Ecto neural progenitor cell (in vitro differentiated cells): Measurements from ENCODE around the gene HHIPL2.
A peak's percentile ranks its signal among the peaks of the same experiment; 100 is the strongest.

ENCODE experiments used
- DNase-seq: peaks from one replicate; pipeline ENCODE4 v3.0.0-alpha.2; 2018; ENCODE audit warnings: low spot score

Gene HHIPL2

DNA sequence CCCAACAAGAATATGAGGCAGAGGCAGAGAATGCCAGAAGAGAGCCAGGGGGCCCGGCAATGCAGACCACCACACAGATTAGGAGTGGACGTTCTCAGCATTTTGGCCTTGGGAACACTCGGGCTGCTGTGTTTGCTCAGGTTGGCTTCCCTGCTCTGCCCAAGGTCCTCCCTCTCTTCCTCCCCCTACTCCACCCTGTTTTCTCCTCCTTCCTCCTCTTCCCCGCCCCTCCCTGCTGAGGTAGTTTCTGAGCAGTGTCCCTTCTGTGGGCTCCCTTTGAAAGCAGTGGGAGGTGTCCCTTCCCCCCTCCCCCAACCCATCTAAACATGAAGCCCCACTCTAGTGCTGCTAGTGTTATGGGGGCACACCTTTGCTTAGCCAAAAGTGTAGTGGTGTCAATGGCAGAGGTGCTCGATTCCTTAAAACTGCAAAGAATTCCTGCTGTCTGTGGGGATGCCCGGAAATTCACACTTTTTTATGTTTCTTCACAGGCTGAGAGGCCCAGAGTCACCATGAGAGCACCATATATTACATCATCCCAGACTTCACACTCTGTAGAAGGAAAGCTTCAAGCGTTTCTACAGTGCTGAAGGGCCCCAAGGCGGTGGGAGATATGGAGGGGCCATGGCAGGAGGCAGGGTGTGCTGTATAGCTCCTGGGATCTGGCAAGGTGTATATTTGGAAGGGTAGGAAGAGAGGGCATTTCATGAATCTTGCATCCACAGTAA, at the start of gene HHIPL2:
Gene HHIPL2 (minus strand): TSS at position 161 of the 728 bp plus-strand sequence. CDS start 60 bp downstream, at position 101.
- DNase-seq, result no peak

- no peak for DNase-seq
These were observed 48.8 kb upstream of the HHIPL2 start for GRCh38 chr1:222596696-222597095.

GRCh38 chr1:222594789-222595188, 46.9 kb upstream of the HHIPL2 start:
- DNase-seq, result no peak

DNA sequence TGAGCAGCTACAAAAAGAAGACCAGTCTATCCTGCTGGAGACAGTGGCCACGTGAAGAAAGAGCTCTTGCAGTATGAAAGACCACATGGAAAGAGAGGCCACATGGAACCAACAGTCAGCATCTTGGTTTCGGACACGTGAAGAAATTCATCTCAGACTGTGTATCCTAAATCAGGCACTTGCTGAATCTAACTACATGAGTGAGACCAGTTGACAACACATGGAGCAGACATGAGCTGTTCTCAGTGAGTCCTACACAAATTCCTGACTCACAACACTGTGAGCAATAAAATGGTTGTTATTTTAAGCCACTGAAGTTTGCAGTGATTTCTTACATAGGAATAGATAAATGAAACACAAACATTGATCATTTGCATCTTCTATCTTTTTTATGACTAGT, 44.3 kb upstream of the HHIPL2 start:
- no peak for DNase-seq

DNA sequence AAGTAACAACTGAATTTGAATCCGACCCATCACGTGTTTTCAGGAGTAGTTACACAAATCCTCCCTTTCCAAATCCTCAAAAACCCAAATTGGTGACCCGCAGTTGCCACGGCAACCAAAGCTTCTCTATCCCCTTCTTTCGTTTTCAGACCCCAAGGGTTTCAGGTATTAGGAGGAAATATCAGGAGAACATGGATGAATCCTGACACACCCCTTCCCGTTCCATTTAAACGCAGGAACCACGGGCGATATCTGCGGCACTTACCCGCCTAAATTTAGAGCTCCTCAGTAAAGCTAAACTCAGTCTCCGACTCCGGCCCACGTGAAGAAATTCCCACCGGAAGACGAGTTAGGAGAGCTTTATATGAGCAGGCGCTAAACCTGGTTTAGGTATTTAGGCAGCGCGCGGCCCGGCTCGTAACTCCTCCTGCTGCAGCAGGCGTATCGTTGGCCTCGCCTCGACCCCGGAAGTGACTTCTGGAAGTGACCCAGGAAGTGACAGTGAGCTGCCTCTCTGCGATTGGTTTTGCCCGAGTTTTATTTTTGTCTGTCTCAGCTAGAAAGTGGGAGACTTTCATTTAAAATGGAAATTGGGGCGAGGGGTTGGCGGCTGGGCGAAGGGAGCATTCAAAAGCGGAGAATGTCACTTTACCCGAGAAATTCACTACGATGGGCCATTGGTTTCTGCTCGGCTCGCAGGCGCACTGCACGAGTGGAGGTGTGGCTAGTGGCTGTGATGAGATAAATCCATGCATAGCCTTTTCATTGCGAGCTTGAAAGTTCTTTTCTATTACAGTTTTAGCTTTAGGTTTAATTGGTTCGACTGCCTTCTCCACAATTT, 41.8 kb upstream of the HHIPL2 start, which contains the start of gene TAF1A:
Gene TAF1A (minus strand): TSS at position 472 of the 841 bp plus-strand sequence.
- DNase-seq, result peak; percentile 85

GRCh38 chr1:222588135-222588534, 40.2 kb upstream of the HHIPL2 start:
- no peak for DNase-seq

- no peak for DNase-seq
These were observed 38.9 kb upstream of the HHIPL2 start for GRCh38 chr1:222586842-222587241.

- no peak for DNase-seq
These were observed 35.2 kb upstream of the HHIPL2 start for GRCh38 chr1:222583079-222583478.

GRCh38 chr1:222582099-222582774, 34.3 kb upstream of the HHIPL2 start:
- DNase-seq, result no peak

DNA sequence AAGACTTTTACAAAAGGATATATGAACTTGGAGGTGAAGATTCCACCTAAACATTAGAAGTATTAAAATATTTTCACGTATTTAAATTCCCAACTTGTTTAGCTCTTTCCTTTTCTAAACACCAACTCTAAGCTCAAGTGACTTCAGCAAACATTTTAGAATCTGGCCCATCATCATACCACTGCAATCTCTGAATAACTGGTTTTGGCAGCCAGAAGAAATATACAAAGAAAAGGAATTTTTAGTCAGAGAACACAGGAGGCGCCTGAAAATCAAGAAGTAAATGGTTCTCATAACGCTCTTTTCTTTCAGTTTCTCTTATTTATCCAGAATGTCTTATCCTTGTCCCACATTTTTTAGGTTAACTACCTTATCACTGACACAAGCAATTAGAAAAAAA, 31.4 kb upstream of the HHIPL2 start:
- DNase-seq, result no peak

DNA sequence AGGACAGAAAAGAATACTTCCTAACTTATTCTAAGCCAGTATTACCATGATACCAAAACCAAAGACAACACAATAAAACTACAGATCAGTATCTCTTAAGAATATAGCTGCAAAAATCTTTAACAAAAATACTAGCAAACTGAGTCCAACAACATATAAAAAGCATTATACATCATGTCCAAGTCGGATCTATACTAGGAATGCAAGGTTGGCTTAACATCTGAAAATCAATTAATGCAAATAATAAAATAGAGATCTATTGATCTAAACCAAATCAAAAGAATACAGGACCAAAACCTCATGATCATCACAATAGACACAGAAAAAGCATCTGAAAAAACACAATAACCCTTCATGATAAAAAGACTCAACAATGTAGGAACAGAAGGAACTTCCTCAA, 22.9 kb upstream of the HHIPL2 start:
- DNase-seq, result no peak

DNA sequence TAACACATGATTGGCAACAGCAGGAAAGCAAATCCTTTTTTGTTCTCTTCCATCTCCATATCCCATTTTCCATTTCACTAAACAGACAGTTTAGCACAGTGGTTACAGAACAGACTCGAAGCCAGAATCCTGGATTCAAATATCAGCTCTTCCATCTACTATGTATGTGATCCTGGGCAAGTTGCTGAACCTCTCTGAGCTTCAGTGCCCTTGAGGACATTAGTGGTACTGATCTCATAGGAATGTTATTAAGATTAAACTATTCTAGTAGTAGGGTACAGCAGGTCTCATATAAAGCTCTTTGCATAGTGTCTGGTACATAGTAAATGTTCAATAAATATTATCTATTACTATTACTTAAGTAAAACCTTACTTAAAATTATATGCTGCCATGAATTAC, 13.8 kb upstream of the HHIPL2 start:
- DNase-seq, result no peak

DNA sequence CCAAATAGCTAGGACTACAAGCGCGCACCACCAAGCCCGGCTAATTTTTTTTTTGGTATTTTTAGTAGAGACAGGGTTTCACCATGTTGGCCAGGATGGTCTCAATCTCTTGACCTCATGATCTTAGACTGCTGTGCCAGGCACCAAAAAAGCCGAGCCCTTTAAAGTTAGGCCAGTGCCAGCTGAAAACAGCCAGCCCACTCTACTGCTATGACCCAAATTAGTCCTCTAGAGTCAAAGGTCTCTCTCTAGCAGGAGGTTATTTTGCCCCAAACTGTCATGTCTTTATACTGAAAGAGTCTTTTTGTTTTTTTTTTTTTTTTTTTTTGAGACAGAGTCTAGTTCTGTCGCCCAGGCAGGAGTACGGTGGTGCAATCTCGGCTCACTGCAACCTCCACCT, 9.7 kb upstream of the HHIPL2 start:
- DNase-seq, result no peak

DNA sequence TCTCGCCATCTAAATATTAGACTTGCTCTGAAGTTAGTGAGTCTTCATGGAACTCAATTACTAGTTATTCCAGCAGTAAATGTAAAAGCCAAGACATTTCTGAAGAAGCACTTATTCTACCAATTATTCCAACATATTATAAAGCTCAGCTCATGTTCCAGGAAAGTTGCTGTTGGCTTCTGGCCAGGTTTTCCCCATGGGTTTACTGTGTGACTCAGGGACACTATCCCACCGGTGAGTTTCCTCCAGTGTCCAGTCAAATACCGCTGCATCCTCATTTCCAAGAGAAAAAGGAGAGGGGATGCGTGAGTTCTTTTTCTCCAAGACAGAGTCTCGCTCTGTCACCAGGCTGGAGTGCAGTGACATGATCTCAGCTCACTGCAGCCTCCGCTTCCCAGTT, 9.2 kb upstream of the HHIPL2 start:
- no peak for DNase-seq

DNA sequence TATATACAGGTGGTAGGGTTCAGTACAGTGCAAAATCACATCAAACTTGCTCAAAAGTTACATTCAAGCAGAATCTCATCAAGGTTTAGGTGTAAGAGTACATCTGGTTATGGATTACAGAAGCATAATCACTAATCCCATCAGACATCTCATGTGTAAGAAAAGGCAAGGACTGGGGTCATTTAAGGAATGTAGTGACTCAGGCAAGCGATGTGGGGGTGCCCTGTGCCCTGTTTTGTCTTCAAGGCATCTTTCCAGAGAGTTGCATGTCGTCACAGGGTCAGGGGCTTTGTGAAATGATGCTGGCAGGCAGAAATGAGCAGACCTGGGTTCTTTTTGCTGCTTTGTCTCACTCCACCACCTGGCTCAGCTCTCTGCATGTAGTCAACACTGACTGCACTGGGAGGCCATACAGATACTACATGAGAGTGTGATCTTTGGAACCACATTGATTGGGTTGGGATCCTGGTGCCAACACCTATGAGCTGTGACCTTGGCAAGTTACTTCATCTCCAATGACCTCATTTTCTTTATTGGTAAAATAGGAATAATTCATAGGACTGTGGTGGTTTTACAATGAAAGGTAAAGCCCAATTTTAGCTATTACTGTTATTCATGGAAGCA, 8.2 kb upstream of the HHIPL2 start:
- no peak for DNase-seq

GRCh38 chr1:222554177-222554576, 6.3 kb upstream of the HHIPL2 start:
- DNase-seq, result no peak

DNA sequence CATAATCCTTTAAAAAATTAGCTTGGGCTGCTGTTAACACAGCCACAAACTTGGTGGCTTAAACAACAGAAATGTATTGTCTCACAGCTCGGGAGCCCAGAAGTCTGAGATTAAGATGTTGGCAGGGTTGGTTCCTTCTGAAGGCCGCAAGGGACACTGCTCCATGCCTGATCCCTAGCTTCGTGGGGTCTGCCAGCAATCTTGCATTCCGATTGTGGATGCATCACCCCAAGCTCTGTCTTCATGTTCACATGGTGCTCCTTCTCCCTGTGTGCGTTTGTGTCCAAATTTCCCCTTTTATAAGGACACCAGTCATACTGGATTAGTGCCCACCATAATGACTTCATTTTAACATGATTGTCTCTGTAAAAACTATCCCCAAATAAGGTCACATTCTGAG, 5.0 kb upstream of the HHIPL2 start:
- no peak for DNase-seq

- DNase-seq, result no peak
These were observed 667 bp downstream of the HHIPL2 start for GRCh38 chr1:222547260-222547614.

DNA sequence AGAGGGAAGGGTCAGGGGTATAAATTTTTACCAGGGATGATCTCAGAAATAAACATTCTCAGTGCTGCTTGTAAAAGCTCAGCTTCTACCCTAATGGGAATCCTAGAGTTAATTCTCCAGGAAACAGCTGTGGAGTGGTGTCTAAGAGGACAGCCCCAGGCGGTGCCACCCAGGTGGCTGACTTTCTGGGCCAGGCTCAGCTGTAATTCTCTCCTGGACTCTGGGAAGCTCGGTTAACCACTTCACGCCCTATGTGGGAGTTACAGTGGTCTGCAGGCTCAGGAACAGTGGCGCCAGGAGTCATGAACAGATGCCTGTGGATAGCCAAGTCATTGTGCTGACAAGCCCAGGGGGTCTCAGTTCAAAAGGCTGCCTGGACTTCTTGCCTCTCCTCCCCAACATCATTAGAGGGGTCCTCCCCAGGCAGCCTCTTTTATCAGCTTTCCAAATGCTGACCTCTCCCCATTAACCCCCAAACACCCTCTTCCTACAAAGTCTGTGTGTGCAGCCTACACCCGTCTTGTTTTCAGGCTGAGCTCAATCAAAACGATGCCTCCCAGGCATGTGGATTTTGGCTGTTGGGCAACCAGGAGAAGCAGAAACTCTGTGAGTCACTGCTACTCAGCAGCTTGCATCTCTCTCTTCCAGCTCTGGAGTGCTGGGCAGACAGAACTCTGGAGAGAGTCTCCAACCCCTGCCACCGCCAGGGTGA, 1.2 kb downstream of the HHIPL2 start:
- DNase-seq, result peak; percentile 63

DNA sequence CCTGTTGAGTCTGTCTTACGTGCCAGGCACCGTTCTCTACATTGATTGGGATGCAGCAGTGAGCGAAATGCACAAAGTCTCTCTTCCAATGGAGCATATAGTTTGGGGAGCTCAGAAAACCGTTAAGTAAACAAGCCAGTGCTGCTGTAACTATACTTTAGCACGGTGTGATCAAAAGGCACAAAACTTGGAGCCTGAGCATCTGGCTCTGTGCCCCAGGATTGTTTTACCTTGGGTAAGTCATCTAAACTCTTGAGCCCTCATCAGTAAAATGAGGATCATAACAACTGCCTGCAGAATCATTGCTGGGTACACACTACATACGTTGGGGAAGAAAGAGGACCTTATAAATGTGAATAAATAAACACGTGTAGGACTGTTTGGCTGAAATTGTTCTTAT, 1.8 kb downstream of the HHIPL2 start:
- no peak for DNase-seq

- DNase-seq, result peak; percentile 55
These were observed 4.1 kb downstream of the HHIPL2 start for GRCh38 chr1:222543817-222544216.

- DNase-seq, result no peak
These were observed 7.3 kb downstream of the HHIPL2 start for GRCh38 chr1:222540598-222540995.
